Pancreas (tissue), 10 donors: Measurements from ENCODE around the gene ZNF407. TPM values are rescaled to one million over a fixed set of nuclear protein-coding genes. Genes with fewer than 3 reads are reported as not detected.

ENCODE experiments used
- ATAC-seq, 4 donors: fragments of 200-7000 bp; cut with Tn5 transposase; one replicate each; pipeline versions ENCODE4 v1.8.0 to v1.9.1; 2020; ENCODE audit warnings: mild to moderate bottlenecking in 4 of 4, moderate library complexity in 4 of 4
- DNase-seq, 6 donors: peaks; one replicate each; pipeline ENCODE4 v3.0.0-alpha.2; 2020
- FAIRE-seq: peaks from 2 replicates; lab custom pipeline; 2012; peaks lifted over from hg19 to GRCh38; lab: Jason Lieb, UNC
- H3K27ac ChIP-seq, 4 donors: fragments of 200-600 bp; sonication (generic); 1 replicate in 3 of 4; 2 replicates in 1 of 4; pipeline versions ENCODE4 v1.5.0 to v1.8.0; 2020
- H3K27me3 ChIP-seq, 4 donors: fragments of 200-600 bp; one replicate each; pipeline ENCODE4 v1.8.0; 2021
- H3K36me3 ChIP-seq, 3 donors: fragments of 200-600 bp; sonication (generic) in 1 of 3; one replicate each; pipeline versions ENCODE4 v1.5.0 to v1.8.0; 2020 to 2021
- H3K4me1 ChIP-seq, 3 donors: fragments of 200-600 bp; one replicate each; pipeline ENCODE4 v1.8.0; 2021
- H3K4me3 ChIP-seq, 4 donors: fragments of 200-600 bp; sonication (generic) in 2 of 4; one replicate each; pipeline versions ENCODE4 v1.5.0 to v1.8.0; 2020 to 2021
- H3K9me3 ChIP-seq, 4 donors: fragments of 200-600 bp; one replicate each; pipeline ENCODE4 v1.8.0; 2021
- WGBS, 2 donors: extraction: QIAGEN DNeasy Blood & Tissue Kit; methylation state at CpG; one replicate each; pipeline ENCODE4 v1.1.7; 2013; 5-methylcytosine and 5-hydroxymethylcytosine counted together
- intact Hi-C, 3 donors: fragments of 100-400 bp; cut with DNase I; formaldehyde crosslinking; loops; one replicate each; pipeline versions ENCODE4 v1.11.1 to v1.14.2; 2022
- polyA plus RNA-seq, 2 donors: library from polyadenylated mRNA; stranded (reverse); fragments of 200-250 nt; gene quantifications; one replicate each; pipeline ENCODE4 v1.2.3, GENCODE V29; 2013
- total RNA-seq, 6 donors: library from RNA; stranded (reverse); fragmentation: NEBNext Ultra II Directional in 4 of 6; extraction: Animal tissue kit (Norgen Biotek cat#: 25700) in 4 of 6; gene quantifications; one replicate each; pipeline versions ENCODE4 v1.2.1 to v1.2.4, GENCODE V29; 2021 to 2023
- TF ChIP-seq, protein P1 (sequence below), 4 donors: fragments of 200-600 bp; sonication (generic) in 3 of 4; IDR thresholded peaks; one replicate each; pipeline versions ENCODE4 v1.5.0 to v1.8.0; 2021; ENCODE audit warnings: antibody characterized with exemption in 4 of 4
- donor health status: healthy with polysubstance abuse.
- donor health status: DM: no; HTN: no; CAD: no; lungs with moderate emphysema.
- donor health status: DM: no; HTN: no; CAD: no.
- donor health status: control.
- donor health status: control.
- donor health status: Bipolar disorder and iron deficiency.
- donor health status: DM: yes; HTN: yes; CAD: no.
- donor health status: DM: no; HTN: no; CAD: no.
- donor health status: DM: no; HTN: no; CAD: no.
- donor health status: DM: yes; HTN: yes; CAD: no.

The ZNF407 gene
- total and polyA plus RNA-seq, 8 donors = 2.7 to 10.0 (median 4.9) TPM

- intact Hi-C loops = no loop called here
- Histone ChIP-seq H3K4me1 (no peaks in the 10 kb centered on the region), H3K4me3 (no peak overlapping the region), H3K36me3 (no peaks in the 10 kb centered on the region), H3K27ac (no peak overlapping the region), H3K9me3 (no peaks in the 10 kb centered on the region), H3K27me3 (no peaks in the 10 kb centered on the region)
- TF ChIP-seq, protein P1, sequence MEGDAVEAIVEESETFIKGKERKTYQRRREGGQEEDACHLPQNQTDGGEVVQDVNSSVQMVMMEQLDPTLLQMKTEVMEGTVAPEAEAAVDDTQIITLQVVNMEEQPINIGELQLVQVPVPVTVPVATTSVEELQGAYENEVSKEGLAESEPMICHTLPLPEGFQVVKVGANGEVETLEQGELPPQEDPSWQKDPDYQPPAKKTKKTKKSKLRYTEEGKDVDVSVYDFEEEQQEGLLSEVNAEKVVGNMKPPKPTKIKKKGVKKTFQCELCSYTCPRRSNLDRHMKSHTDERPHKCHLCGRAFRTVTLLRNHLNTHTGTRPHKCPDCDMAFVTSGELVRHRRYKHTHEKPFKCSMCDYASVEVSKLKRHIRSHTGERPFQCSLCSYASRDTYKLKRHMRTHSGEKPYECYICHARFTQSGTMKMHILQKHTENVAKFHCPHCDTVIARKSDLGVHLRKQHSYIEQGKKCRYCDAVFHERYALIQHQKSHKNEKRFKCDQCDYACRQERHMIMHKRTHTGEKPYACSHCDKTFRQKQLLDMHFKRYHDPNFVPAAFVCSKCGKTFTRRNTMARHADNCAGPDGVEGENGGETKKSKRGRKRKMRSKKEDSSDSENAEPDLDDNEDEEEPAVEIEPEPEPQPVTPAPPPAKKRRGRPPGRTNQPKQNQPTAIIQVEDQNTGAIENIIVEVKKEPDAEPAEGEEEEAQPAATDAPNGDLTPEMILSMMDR (IDR thresholded peaks at IDR 0.05) = no peak
- 82 to 90% methylated on average over 8 of the region's 8 CpGs for WGBS, 2 donors
- no peak for FAIRE-seq
- DNase-seq = peak in 1 of 6 donors; percentile 19
- no peak for ATAC-seq
Measured at GRCh38 chr18:75088021-75088506, 490.4 kb downstream of the ZNF407 start.

DNA sequence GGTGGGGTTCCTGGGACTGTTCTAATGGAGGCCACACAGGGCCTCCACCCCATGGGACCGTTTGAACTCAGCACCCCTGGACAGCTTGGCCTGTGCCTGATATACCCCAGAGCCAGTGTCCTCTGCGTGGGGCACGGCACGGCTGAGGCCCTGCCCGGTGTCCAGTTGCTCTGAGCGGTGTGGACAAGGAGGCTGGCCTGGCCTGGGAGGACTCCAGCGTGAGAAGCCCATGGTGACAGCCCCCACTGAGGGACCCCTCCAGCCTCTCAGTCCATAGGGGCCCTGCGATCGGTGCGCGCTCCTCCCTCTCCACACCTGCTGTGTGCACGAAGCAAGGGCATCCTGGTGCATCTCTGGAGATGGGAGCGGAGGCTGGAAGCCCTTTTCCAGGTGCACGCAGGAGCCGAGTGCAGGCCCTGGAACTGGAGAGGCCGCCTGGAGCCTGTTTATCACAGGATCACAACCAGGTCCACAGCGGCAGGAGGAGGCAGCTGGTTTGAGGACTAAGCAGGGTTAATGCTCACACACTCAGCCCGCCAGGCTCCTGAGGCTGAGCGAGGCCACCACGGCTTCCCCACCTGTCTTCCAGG, 491.0 kb downstream of the ZNF407 start:
- H3K36me3 ChIP-seq = no peaks in the 10 kb centered on the region
- intact Hi-C loops = no loop called here
- H3K4me3 ChIP-seq = no peak overlapping the region
- DNase-seq (peak in 1 of 6 donors; percentile 45), FAIRE-seq (no peak), ATAC-seq (no peak)
- no peaks in the 10 kb centered on the region for H3K9me3 ChIP-seq
- TF ChIP-seq, protein P1 (IDR thresholded peaks at IDR 0.05) = no peak
- no peaks in the 10 kb centered on the region for H3K27me3 ChIP-seq
- H3K27ac ChIP-seq = no peak overlapping the region
- 87 to 90% methylated on average over 20 of the region's 20 CpGs for WGBS, 2 donors
- no peaks in the 10 kb centered on the region for H3K4me1 ChIP-seq

DNA sequence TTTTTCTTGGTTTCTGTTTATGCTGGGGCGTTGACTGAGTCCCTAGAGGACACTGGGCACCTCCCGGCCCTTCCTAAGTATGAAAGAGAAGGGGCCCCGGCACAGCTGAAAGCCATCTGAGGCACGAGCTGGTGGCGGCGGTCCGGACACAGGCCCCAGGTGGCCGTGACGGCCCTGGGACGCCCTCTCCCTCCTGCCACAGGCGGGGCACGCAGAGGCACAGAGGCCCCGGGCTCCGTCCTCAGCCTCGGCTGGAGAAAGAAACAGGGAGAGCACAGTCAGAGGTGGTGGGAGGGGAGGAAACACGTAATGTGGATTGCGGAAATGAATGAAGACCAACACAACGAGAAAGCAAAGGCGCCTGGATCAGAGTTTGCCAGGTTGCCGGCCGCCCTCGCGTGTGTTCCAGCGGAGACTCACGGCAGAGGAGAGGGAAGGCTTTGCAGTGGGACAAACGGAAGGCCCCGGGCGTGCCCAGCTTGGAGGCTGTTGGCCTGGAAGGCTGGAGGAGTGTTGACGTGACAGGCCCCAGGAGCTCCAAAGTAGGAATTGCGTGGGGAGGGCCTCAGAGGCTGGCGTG, 492.2 kb downstream of the ZNF407 start:
- DNase-seq = peak in 1 of 6 donors; percentile 41
- no peak overlapping the region for H3K27ac ChIP-seq
- H3K9me3 ChIP-seq = no peaks in the 10 kb centered on the region
- 79 to 89% methylated on average over 29 to 31 of the region's 31 CpGs for WGBS, 2 donors
- H3K36me3 ChIP-seq = no peaks in the 10 kb centered on the region
- intact Hi-C loops = no loop called here
- H3K4me1 ChIP-seq = no peaks in the 10 kb centered on the region
- H3K27me3 ChIP-seq = no peaks in the 10 kb centered on the region
- ATAC-seq = no peak
- H3K4me3 ChIP-seq = no peak overlapping the region
- no peak for FAIRE-seq
- TF ChIP-seq, protein P1 (IDR thresholded peaks at IDR 0.05) = no peak

DNA sequence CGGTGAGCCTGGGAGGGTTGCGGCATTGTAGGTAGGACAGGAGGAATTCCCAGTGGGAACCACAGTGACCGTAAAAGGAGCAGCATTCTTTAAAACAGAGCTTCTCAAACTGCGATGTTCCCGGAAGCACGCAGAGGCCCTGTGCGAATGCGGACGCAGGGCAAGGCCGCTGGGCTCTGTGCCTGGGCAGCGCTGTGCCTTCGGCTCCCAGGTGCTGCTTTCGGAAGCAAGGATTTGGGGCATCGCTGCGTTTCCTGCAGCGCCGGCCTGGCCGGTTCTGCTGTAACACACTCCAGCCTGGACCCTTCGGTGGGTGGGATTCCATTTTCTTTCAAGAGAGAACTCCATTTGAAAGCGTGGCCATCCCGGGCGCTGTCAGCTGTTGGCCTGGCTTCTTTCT, 492.7 kb downstream of the ZNF407 start:
- FAIRE-seq (no peak), DNase-seq (peak in 1 of 6 donors; percentile 33), ATAC-seq (no peak)
- WGBS, 2 donors = 82 to 84% methylated on average over 22 of the region's 22 CpGs
- no peak overlapping the region for H3K27ac ChIP-seq
- no peak overlapping the region for H3K4me3 ChIP-seq
- H3K27me3 ChIP-seq = no peaks in the 10 kb centered on the region
- no peaks in the 10 kb centered on the region for H3K4me1 ChIP-seq
- TF ChIP-seq, protein P1 (IDR thresholded peaks at IDR 0.05) = no peak
- H3K36me3 ChIP-seq = no peaks in the 10 kb centered on the region
- intact Hi-C loops = no loop called here
- no peaks in the 10 kb centered on the region for H3K9me3 ChIP-seq
